GM19438 (cell line): ENCODE results near the gene AJM1.
"Not testable (repeated sequence)": the region's sequence is repeated elsewhere in the genome, so short reads cannot be mapped to it uniquely, and the experiment has no call there.

Experiments used
- ATAC-seq: cut with Tn5 transposase; IDR thresholded peaks from one replicate; pipeline ENCODE4 v1.9.1; 2021; ENCODE audit warnings: low read depth; ENCODE audit not compliant: unreplicated experiment

The AJM1 gene

GRCh38 chr9:136843159-136843800 is 1.0 kb downstream of the AJM1 start:
- not testable (repeated sequence) for ATAC-seq

- not testable (repeated sequence) for ATAC-seq
Observed at GRCh38 chr9:136843801-136844740, 1.8 kb downstream of the AJM1 start.

GRCh38 chr9:136844761-136845464 is 2.6 kb downstream of the AJM1 start:
- no peak for ATAC-seq

- no peak for ATAC-seq
Observed at GRCh38 chr9:136845465-136846260, 3.4 kb downstream of the AJM1 start.

- ATAC-seq, result no peak
Observed at GRCh38 chr9:136846376-136847087, 4.3 kb downstream of the AJM1 start.

GRCh38 chr9:136847088-136847825 is 5.0 kb downstream of the AJM1 start:
- no peak for ATAC-seq

- ATAC-seq, result no peak
Observed at GRCh38 chr9:136847826-136848392, 5.6 kb downstream of the AJM1 start.

- ATAC-seq, result peak; percentile 3
Observed at GRCh38 chr9:136848393-136849037, 6.2 kb downstream of the AJM1 start.

GRCh38 chr9:136849038-136849959 is 7.0 kb downstream of the AJM1 start, which contains the start of gene PHPT1:
Gene PHPT1 (plus strand): TSS chr9:136849409. CDS start chr9:136849431, 22 bp downstream.
- peak; percentile 74 for ATAC-seq

GRCh38 chr9:136849960-136850865 is 7.9 kb downstream of the AJM1 start:
- ATAC-seq, result no peak

- no peak for ATAC-seq
Observed at GRCh38 chr9:136850866-136851775, 8.8 kb downstream of the AJM1 start.

GRCh38 chr9:136851941-136852663 is 9.8 kb downstream of the AJM1 start, which contains the start of gene MAMDC4:
Gene MAMDC4 (plus strand): TSS chr9:136852346. CDS start chr9:136852417, 71 bp downstream.
- no peak for ATAC-seq

- ATAC-seq, result no peak
Observed at GRCh38 chr9:136852664-136853595, 10.7 kb downstream of the AJM1 start.
